Effector memory CD8-positive, alpha-beta T cell (primary cell): Measurements from ENCODE around the gene TIAM1.

Source experiments
- ATAC-seq: fragments of 150-1000 bp; cut with Tn5 transposase; replicated peaks from 2 replicates; pipeline ENCODE4 v1.10.0; 2021; ENCODE audit warnings: mild to moderate bottlenecking, moderate library complexity
- DNase-seq, 3 experiments: peaks; one replicate each; pipeline ENCODE4 v3.0.0; 2021
- H3K27ac Mint-ChIP-seq, 2 donors: one replicate each; pipeline ENCODE4 v1.8.0; 2022; ENCODE audit warnings: mild to moderate bottlenecking in 2 of 2, mixed read lengths in 2 of 2, moderate library complexity in 2 of 2
- H3K27me3 Mint-ChIP-seq, 2 donors: one replicate each; pipeline ENCODE4 v1.8.0; 2022; ENCODE audit warnings: mixed read lengths in 2 of 2
- H3K36me3 Mint-ChIP-seq: one replicate; pipeline ENCODE4 v1.8.0; 2022; ENCODE audit warnings: mild to moderate bottlenecking, moderate library complexity, mixed read lengths; ENCODE audit not compliant: insufficient read depth
- H3K4me1 Mint-ChIP-seq, 2 donors: one replicate each; pipeline ENCODE4 v1.8.0; 2022; ENCODE audit warnings: low read depth in 2 of 2, mixed read lengths in 2 of 2
- H3K4me3 Mint-ChIP-seq, 2 donors: one replicate each; pipeline ENCODE4 v1.8.0; 2022; ENCODE audit warnings: mild to moderate bottlenecking in 2 of 2, mixed read lengths in 2 of 2, moderate library complexity in 2 of 2
- H3K9me3 Mint-ChIP-seq, 2 donors: one replicate each; pipeline ENCODE4 v1.8.0; 2022; ENCODE audit warnings: mixed read lengths in 2 of 2

The TIAM1 gene

DNA sequence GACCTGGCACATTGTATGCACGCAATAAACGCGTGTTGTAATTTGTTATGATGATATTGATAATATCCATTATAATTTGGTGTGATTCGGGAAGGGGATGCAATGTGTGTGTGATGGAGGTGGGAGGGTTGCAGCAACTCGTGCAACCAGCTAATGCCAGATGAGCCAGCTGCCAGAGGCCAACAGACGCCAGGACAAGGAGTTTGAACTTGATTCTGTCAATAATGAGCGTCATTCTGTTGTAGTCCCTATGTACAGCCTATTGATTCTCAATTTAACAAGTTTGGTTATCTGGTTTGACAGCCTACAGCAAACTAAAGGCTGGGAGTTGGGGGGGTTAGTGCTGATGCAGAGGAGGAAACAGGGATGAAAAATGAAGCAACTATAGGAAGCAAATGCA is 35.5 kb downstream of the TIAM1 start:
- Mint-ChIP-seq H3K9me3 (no peaks in the 10 kb centered on the region), H3K4me1 (no peaks in the 10 kb centered on the region), H3K27me3 (no peaks in the 10 kb centered on the region), H3K36me3 (peaks cover 5% of the 10 kb centered on the region), H3K4me3 (no peak overlapping the region), H3K27ac (no peak overlapping the region)
- ATAC-seq (no peak), DNase-seq (no peak)

DNA sequence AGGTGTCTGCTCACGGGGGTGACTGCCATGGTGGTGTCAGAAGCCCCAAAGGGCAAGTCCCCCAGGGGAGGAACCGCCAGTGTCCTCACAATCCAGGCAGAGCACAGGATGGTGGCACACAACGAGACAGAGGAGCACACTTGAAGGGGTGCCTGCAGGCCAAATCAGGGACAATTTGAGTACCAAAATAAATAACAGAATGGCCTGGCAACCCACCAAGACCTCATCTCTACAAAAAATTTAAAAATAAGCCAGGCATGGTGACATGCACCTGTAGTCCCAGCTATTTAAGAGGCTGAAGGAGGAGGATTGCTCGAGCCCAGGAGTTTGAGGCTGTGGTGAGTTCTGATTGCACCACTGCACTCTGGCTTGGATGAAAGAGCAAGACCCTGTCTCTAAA is 38.2 kb downstream of the TIAM1 start:
- H3K4me1 Mint-ChIP-seq = no peaks in the 10 kb centered on the region
- H3K4me3 Mint-ChIP-seq = no peak overlapping the region
- H3K9me3 Mint-ChIP-seq = no peaks in the 10 kb centered on the region
- no peak overlapping the region for H3K27ac Mint-ChIP-seq
- DNase-seq (no peak), ATAC-seq (no peak)
- H3K36me3 Mint-ChIP-seq = peaks cover 5% of the 10 kb centered on the region
- H3K27me3 Mint-ChIP-seq = no peaks in the 10 kb centered on the region

DNA sequence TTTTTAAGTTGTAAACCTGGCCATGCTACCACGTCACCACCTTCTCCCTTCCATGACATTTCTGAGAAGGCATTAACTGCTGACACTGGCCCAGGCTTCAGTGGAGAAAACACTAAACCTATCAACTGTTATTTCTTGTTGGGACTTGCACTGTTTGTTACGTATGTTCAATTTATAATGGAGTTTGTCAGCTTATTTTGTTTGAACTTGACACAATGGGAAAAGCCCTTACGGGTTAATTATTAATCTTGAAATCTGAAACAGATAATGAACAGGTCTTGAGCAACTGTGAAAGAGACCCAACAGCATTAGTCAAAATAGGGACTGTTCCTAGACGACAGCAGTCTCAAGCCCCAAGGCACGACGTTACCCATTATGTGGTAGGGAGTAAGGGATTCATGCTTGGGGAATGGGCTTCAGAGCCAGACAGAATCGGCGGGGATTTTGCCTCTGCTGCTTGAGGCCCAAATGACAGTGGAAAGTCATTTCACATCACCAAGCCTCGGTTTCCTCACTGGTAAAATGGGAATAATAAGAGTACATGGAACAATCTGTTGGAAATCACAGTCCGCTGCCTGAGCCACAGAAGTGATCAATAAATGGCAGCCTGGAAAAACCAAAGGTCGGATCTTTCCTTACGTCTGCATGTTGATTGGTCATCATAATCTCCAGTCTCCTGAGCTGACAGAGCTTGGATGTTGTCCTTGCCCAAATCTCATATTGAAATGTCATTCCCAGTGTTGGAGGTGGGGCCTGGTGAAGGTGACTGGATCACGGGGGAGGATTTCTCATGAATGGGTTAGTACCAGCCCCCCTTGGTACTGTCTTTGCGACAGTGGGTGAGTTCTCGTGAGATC is 44.5 kb downstream of the TIAM1 start:
- Mint-ChIP-seq H3K4me3 (no peak overlapping the region), H3K27me3 (no peaks in the 10 kb centered on the region), H3K36me3 (no peaks in the 10 kb centered on the region), H3K27ac (no peak overlapping the region), H3K9me3 (peaks cover 0 to 2% of the 10 kb centered on the region in 2 donors), H3K4me1 (peaks cover 0 to under 1% of the 10 kb centered on the region in 2 donors)
- ATAC-seq (no peak), DNase-seq (no peak)

DNA sequence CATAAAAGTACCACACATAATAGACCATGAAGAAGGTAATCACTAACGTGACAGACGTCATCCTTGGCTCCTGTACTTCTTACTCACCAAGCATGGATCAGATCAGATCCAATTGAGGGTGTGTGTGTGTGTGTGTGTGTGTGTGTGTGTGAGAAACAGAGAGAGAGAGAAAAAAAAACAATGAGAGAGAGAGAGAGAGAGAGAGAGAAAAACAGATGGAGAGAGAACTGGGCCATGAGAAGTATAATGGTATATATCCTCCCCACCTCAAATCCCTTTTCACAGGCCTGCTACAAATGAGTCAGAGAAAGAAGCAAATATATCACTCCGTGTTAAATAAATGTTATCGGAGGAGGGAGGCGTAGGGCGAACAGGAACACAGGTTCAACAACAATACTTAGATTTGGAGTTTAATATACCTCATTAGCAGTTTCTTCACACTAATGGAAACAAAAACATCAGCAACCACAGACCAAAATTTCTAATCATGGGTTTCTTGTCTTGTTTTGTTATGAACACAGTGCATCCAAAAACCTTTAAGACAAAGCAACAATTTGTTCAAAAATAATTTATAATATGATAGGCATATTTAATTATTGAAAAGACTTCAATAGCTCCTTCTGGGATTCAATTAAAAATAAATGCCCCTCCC is 45.3 kb downstream of the TIAM1 start:
- H3K9me3 Mint-ChIP-seq = peaks cover 0 to 2% of the 10 kb centered on the region in 2 donors
- H3K36me3 Mint-ChIP-seq = no peaks in the 10 kb centered on the region
- no peak for DNase-seq
- H3K4me1 Mint-ChIP-seq = peaks cover 0 to 2% of the 10 kb centered on the region in 2 donors
- ATAC-seq = no peak
- no peak overlapping the region for H3K27ac Mint-ChIP-seq
- H3K27me3 Mint-ChIP-seq = no peaks in the 10 kb centered on the region
- no peak overlapping the region for H3K4me3 Mint-ChIP-seq

DNA sequence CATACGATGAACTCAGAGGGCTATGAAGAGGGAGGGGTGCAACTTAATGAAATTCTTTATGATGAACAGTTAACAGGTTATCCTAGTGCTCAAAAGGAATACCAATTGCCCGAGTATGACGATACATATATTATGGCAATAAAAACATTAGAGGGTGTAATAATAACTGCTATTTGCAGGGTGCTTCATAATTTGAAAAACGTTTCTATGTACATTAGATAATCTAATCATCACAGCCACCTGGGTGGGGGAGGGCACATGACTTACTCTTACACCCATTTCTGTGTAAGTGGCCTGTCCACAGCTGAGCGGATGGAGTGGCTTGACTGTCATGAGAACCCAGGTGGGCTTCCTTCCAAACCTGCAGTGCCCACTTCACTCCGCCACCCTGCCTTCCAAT is 46.3 kb downstream of the TIAM1 start:
- no peak for DNase-seq

DNA sequence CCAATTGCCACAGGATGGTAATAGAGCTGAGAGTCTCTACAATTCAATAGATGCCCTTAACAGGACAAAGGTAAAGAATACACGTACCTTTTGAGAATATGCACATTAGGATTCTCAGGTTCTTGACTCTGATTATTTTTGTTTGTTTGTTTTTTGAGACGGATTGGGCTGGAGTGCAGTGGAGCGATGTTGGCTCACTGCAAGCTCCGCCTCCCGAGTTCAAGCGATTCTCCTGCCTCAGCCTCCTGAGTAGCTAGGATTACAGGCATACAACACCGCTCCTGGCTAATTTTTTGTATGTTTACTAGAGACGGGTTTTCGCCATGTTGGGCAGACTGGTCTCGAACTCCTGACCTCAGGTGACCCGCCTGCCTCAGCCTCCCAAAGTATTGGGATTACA is 48.4 kb downstream of the TIAM1 start:
- H3K4me1 Mint-ChIP-seq = peaks cover 0 to 5% of the 10 kb centered on the region in 2 donors

More for the DNA sequence above, 46.3 kb downstream of the TIAM1 start:
- H3K9me3 Mint-ChIP-seq = peaks cover 0 to 2% of the 10 kb centered on the region in 2 donors
- no peaks in the 10 kb centered on the region for H3K27me3 Mint-ChIP-seq
- H3K36me3 Mint-ChIP-seq = peaks cover 3% of the 10 kb centered on the region
- H3K4me1 Mint-ChIP-seq = peaks cover 0 to 2% of the 10 kb centered on the region in 2 donors
- ATAC-seq = no peak
- H3K27ac Mint-ChIP-seq = no peak overlapping the region
- H3K4me3 Mint-ChIP-seq = no peak overlapping the region

DNA sequence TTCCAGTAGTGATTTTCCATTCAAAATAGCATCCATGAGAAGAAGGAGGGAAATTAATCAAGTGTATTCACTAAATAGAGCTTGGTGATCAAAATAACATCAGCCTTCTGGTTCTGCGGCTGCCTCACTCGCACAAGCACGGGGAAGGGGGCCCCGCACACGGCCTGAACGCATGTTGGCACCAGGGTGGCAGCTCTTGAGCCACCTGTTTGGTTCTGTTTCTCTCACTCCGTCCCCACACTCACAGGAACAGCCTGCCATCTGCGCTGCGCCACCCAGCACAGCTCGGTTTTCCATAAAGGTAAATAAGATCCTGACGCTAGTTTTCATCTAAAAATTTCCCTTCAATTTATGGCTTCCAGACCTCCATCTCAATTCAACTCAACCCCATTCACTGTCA is 49.4 kb downstream of the TIAM1 start:
- peaks cover 3% of the 10 kb centered on the region for H3K36me3 Mint-ChIP-seq
- ATAC-seq = no peak
- H3K9me3 Mint-ChIP-seq = peaks cover 0 to 5% of the 10 kb centered on the region in 2 donors
- no peaks in the 10 kb centered on the region for H3K27me3 Mint-ChIP-seq
- H3K4me1 Mint-ChIP-seq = peaks cover 0 to 5% of the 10 kb centered on the region in 2 donors
- no peak for DNase-seq
- no peak overlapping the region for H3K4me3 Mint-ChIP-seq
- H3K27ac Mint-ChIP-seq = no peak overlapping the region

More for the DNA sequence above, 48.4 kb downstream of the TIAM1 start:
- no peak overlapping the region for H3K27ac Mint-ChIP-seq
- ATAC-seq (no peak), DNase-seq (no peak)
- peaks cover 0 to 5% of the 10 kb centered on the region in 2 donors for H3K9me3 Mint-ChIP-seq
- H3K36me3 Mint-ChIP-seq = peaks cover 3% of the 10 kb centered on the region
- no peaks in the 10 kb centered on the region for H3K27me3 Mint-ChIP-seq
- H3K4me3 Mint-ChIP-seq = no peak overlapping the region

DNA sequence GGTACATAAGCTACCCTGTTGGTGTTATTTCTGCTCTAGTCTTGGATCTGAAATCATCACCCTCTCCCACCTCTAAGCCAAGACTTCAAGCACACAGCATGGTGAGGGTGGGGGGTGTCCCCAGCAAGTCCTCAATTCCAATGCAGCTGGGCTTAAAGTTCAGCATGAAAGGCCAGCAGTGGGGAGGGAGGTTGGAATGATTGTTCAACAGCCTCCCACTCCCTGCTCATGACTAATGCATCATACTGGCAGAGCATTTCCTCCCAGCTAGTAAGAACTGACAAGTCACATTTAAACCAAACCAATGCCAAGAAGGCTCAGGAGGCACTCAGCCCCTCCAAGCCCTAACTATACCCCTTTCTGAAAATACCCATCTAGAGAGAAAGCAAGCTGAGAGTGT is 50.1 kb downstream of the TIAM1 start:
- no peaks in the 10 kb centered on the region for H3K27me3 Mint-ChIP-seq
- no peak for DNase-seq
- H3K4me3 Mint-ChIP-seq = no peak overlapping the region
- no peak for ATAC-seq
- H3K9me3 Mint-ChIP-seq = peaks cover 0 to 5% of the 10 kb centered on the region in 2 donors
- peaks cover 0 to 5% of the 10 kb centered on the region in 2 donors for H3K4me1 Mint-ChIP-seq
- peaks cover 3% of the 10 kb centered on the region for H3K36me3 Mint-ChIP-seq
- H3K27ac Mint-ChIP-seq = no peak overlapping the region

DNA sequence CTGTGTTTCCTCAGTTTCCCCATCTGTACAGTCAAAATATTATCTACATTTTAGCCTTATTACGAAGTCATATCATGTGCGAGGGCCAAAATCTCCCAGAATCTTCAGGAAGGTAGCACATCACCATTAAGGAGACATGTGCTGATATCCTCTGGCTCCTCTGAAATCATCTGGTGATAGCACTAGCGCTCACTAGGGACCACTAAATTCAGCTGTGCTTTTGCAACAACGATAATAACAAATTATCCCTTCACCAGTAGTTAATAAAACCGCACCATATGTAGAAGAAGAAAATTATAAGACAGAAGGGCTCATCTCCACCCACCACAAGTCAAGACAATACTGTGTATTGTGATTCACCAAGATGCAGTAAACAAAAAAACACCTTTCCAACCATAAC is 53.3 kb downstream of the TIAM1 start:
- Mint-ChIP-seq H3K36me3 (peaks cover 8% of the 10 kb centered on the region), H3K27me3 (no peaks in the 10 kb centered on the region), H3K4me3 (no peak overlapping the region), H3K27ac (no peak overlapping the region), H3K4me1 (peaks cover 0 to 5% of the 10 kb centered on the region in 2 donors), H3K9me3 (peaks cover 7 to 10% of the 10 kb centered on the region in 2 donors)
- DNase-seq (no peak), ATAC-seq (no peak)

DNA sequence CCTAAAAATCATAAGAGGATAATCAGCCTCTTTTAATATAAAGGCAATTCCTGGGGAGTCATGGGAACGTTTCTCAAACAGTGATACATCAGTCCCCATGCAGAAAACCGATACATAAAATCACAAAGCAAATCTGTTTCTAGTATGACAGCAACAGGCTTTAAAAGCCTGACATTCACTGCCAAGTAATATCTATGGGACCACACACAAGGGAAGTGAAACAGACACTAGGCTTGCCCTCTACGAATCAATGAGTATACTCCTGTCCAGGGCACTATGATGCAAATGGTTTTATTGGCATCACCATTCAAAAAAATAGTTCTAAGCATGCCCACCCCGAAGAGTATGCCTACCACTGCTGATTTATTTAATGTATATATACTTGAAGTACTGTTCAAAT is 54.4 kb downstream of the TIAM1 start:
- Mint-ChIP-seq H3K27ac (no peak overlapping the region), H3K36me3 (peaks cover 8% of the 10 kb centered on the region), H3K27me3 (no peaks in the 10 kb centered on the region), H3K4me1 (peaks cover 0 to 7% of the 10 kb centered on the region in 2 donors), H3K4me3 (no peak overlapping the region), H3K9me3 (peaks cover 7 to 8% of the 10 kb centered on the region in 2 donors)
- ATAC-seq = no peak
- DNase-seq = no peak

DNA sequence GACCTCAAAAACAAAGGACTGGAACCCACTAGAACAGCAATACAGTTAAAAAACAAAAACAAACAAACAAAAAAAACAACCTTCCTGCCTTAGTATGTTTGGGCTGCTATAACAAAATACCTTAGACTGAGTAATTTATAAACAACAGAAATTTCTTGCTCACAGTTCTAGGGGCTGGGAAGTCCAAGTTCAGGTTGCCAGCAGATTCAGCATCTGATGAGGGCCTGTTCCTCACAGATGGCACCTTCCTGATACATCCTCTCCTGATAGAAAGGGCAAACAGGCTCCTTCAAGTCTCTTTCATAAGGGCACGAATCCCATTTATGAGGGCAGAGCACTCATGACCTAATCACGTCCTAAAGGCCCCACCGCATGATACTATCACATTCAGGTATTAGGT is 55.9 kb downstream of the TIAM1 start:
- H3K4me1 Mint-ChIP-seq = peaks cover 0 to 5% of the 10 kb centered on the region in 2 donors
- DNase-seq = no peak
- H3K36me3 Mint-ChIP-seq = peaks cover 5% of the 10 kb centered on the region
- peaks cover 7 to 8% of the 10 kb centered on the region in 2 donors for H3K9me3 Mint-ChIP-seq
- no peak overlapping the region for H3K27ac Mint-ChIP-seq
- no peaks in the 10 kb centered on the region for H3K27me3 Mint-ChIP-seq
- no peak overlapping the region for H3K4me3 Mint-ChIP-seq
- ATAC-seq = no peak

DNA sequence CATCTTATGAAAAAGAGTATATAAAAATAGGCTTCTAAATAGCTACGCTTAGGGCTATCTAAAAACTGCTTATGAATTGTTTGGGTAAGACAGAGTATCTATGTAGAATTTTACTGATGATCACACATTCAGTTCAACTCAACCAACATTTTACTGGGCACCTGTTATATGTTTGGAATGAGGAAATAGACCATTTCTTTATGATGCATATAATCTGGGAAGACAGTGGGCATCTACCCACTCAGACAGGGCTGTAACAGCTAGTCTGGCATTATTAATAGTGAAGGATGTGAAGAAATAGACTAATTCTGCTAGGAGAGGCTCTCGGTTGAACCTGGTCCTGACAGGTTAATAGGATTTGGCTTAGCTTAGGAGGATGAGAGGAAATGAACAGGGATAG is 56.9 kb downstream of the TIAM1 start:
- ATAC-seq = no peak
- Mint-ChIP-seq H3K4me1 (peaks cover 0 to 9% of the 10 kb centered on the region in 2 donors), H3K4me3 (no peak overlapping the region)

DNA sequence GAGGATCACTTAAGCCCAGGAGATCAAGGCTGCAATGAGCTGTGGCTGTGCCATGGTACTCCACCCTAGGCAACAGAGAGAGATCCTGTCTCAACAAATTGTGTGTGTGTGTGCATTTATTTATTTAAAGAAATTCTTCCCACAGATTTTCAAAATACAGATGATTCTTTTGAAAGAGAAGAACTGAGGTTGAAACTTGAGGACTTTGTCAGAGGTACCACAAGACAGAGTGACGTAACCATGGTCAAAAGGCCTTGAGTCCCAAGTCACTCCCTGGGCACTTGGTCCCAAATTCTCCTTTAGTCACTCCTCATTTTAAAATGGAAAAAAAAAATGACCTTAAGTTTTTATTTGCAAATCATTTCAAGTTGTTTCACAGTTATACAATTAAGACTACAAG is 57.4 kb downstream of the TIAM1 start:
- H3K36me3 Mint-ChIP-seq = peaks cover 5% of the 10 kb centered on the region
- H3K4me1 Mint-ChIP-seq = peaks cover 0 to 7% of the 10 kb centered on the region in 2 donors
- no peak for DNase-seq
- no peak overlapping the region for H3K27ac Mint-ChIP-seq
- no peak for ATAC-seq
- peaks cover 6 to 7% of the 10 kb centered on the region in 2 donors for H3K9me3 Mint-ChIP-seq
- H3K27me3 Mint-ChIP-seq = no peaks in the 10 kb centered on the region
- no peak overlapping the region for H3K4me3 Mint-ChIP-seq

More for the DNA sequence above, 56.9 kb downstream of the TIAM1 start:
- H3K9me3 Mint-ChIP-seq = peaks cover 7 to 8% of the 10 kb centered on the region in 2 donors
- H3K27ac Mint-ChIP-seq = no peak overlapping the region
- H3K36me3 Mint-ChIP-seq = peaks cover 5% of the 10 kb centered on the region
- H3K27me3 Mint-ChIP-seq = no peaks in the 10 kb centered on the region
- no peak for DNase-seq
